Measurements from ENCODE around the gene WDR4.
"Not testable (repeated sequence)": the region's sequence is repeated elsewhere in the genome, so short reads cannot be mapped to it uniquely, and the experiment has no call there.

Gene WDR4

GRCh38 chr21:42833859-42834725 lies 45.2 kb downstream of the WDR4 start:
- TF ChIP-seq, protein P1, sequence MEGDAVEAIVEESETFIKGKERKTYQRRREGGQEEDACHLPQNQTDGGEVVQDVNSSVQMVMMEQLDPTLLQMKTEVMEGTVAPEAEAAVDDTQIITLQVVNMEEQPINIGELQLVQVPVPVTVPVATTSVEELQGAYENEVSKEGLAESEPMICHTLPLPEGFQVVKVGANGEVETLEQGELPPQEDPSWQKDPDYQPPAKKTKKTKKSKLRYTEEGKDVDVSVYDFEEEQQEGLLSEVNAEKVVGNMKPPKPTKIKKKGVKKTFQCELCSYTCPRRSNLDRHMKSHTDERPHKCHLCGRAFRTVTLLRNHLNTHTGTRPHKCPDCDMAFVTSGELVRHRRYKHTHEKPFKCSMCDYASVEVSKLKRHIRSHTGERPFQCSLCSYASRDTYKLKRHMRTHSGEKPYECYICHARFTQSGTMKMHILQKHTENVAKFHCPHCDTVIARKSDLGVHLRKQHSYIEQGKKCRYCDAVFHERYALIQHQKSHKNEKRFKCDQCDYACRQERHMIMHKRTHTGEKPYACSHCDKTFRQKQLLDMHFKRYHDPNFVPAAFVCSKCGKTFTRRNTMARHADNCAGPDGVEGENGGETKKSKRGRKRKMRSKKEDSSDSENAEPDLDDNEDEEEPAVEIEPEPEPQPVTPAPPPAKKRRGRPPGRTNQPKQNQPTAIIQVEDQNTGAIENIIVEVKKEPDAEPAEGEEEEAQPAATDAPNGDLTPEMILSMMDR (IDR thresholded peaks at IDR 0.05; ENCODE audit: insufficient read depth, low read depth, low read length, missing control alignments): no peak
- no peak overlapping the region for H3K4me3 ChIP-seq (ENCODE audit: low read depth, low read length)
- DNase-seq (ENCODE audit: low read depth): no peak

DNA sequence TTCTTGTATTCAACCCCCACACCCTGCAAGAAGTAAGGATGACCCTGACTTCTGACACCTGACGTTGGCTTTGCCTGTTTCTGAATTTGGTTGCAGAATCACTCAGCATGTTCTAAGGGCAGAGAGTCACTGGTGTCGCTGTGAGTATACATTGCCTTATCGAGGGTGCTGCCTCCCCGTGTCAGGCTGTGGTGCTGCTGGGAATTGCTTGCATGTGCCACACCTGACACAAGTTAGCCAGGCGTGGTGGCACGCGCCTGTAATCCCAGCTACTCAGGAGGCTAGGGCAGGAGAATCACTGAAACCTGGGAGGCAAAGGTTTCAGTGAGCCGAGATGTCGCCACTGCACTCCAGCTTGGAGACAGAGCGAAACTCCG lies 45.9 kb downstream of the WDR4 start:
- TF ChIP-seq, protein P1 (IDR thresholded peaks at IDR 0.05; ENCODE audit: insufficient read depth, low read depth, low read length, missing control alignments): peak; percentile 44
- DNase-seq (ENCODE audit: low read depth): peak; percentile 77
- no peak overlapping the region for H3K4me3 ChIP-seq (ENCODE audit: low read depth, low read length)

DNA sequence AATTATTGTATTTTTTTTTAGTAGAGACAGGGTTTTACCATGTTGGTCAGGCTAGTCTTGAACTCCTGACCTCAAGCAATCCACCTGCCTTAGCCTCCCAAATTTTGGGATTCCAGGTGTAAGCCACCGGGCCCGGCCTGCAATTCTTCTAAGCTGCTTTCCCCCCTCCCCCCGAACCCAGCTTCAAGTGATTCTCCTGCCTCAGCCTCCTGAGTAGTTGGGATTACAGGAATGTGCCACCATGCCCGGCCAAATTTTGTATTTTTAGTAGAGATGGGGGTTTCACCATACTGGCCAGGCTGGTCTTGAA lies 47.1 kb downstream of the WDR4 start:
- not testable (repeated sequence) for H3K4me3 ChIP-seq (ENCODE audit: low read depth, low read length); DNase-seq (ENCODE audit: low read depth)

GRCh38 chr21:42830456-42831455 lies 48.6 kb downstream of the WDR4 start:
- no peak for DNase-seq (ENCODE audit: low read depth)
- H3K4me3 ChIP-seq (ENCODE audit: low read depth, low read length): no peak overlapping the region
- TF ChIP-seq, protein P1 (IDR thresholded peaks at IDR 0.05; ENCODE audit: insufficient read depth, low read depth, low read length, missing control alignments): no peak

DNA sequence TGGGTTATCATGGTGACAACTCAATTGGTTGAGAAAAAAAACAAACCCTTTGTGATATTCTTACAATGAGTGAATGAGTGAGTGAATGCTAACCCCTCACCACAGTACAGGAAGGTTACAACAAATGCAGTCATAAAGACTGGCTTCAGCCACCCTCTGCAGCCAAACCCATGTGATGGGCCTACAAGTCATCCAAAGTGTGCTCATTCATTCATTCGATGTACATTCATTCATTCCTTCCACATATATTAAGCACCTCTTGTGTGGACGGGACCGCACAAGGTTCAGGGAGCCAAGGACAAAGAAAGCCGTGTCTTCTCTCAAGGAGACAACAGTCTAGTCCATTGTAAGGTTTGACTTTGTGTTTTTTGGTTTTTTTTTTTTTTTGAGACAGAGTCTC lies 49.4 kb downstream of the WDR4 start:
- TF ChIP-seq, protein P1 (IDR thresholded peaks at IDR 0.05; ENCODE audit: insufficient read depth, low read depth, low read length, missing control alignments): no peak
- no peak for DNase-seq (ENCODE audit: low read depth)
- no peak overlapping the region for H3K4me3 ChIP-seq (ENCODE audit: low read depth, low read length)

DNA sequence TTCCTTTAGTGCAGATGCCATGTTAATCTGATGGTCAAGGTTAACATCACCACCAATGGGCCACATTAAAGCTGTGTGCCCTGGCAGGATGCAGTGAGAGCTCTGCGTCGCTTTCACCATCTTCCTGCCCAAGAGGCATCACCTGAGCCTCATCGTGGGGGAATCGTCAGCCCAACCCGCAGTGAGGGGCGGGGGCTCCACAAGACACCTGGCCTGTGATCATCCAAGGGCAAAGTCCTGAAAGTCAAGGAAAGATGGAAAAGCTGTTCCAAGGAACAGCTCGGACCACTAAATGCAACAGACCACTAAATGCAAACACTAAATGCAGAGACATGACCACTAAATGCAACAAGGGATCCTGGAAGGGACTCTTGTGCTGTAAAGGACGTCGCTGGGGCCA lies 49.9 kb downstream of the WDR4 start:
- no peak overlapping the region for H3K4me3 ChIP-seq (ENCODE audit: low read depth, low read length)
- DNase-seq (ENCODE audit: low read depth): no peak
- TF ChIP-seq, protein P1 (IDR thresholded peaks at IDR 0.05; ENCODE audit: insufficient read depth, low read depth, low read length, missing control alignments): no peak

DNA sequence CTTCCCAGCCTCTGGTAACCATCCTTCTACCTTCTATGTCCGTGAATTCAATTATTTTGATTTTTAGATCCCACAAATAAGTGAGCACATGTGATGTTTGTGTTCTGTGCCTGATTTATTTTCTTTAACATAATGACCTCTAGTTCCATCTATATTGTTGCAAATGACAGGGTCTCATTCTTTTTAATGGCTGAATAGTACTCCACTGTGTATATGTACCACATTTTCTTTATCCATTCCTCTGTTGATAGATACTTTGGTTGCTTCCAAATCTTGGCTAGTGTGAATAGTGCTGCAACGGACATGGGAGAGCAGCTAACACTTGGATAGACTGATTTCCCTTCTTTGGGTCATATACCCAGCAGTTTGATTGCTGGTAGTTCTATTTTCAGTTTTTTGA lies 51.8 kb downstream of the WDR4 start:
- no peak overlapping the region for H3K4me3 ChIP-seq (ENCODE audit: low read depth, low read length)
- TF ChIP-seq, protein P1 (IDR thresholded peaks at IDR 0.05; ENCODE audit: insufficient read depth, low read depth, low read length, missing control alignments): no peak
- no peak for DNase-seq (ENCODE audit: low read depth)

Data from GM12865 (cell line).